Heart left ventricle (tissue), 16 donors: ENCODE measurements around the gene HDAC7. TPM values are rescaled to one million over a fixed set of nuclear protein-coding genes. Genes with fewer than 3 reads are reported as not detected.
A peak's percentile ranks its signal among the peaks of the same experiment; 100 is the strongest.

Experiments
- ATAC-seq, 4 donors: fragments of 200-7000 bp; cut with Tn5 transposase; one replicate each; pipeline ENCODE4 v1.9.1; 2020 to 2022; ENCODE audit warnings: moderate library complexity in 4 of 4, mild to moderate bottlenecking in 3 of 4, moderate number of reproducible peaks in 1 of 4
- DNase-seq, 5 donors: peaks; one replicate each; pipeline ENCODE4 v3.0.0-alpha.2; 2020
- H3K27ac ChIP-seq, 12 donors: fragments of 200-600 bp; sonication (generic) in 4 of 12; one replicate each; pipeline versions ENCODE4 v1.5.0 to v1.8.0; 2016 to 2022; ENCODE audit warnings: mild to moderate bottlenecking in 2 of 12
- H3K27me3 ChIP-seq, 9 donors: fragments of 200-600 bp; sonication (generic) in 2 of 9; one replicate each; pipeline versions ENCODE4 v1.5.1 to v1.8.0; 2016 to 2022; ENCODE audit warnings: mild to moderate bottlenecking in 3 of 9
- H3K36me3 ChIP-seq, 9 donors: fragments of 200-600 bp; sonication (generic) in 2 of 9; one replicate each; pipeline versions ENCODE4 v1.5.0 to v1.8.0; 2018 to 2022; ENCODE audit warnings: mild to moderate bottlenecking in 2 of 9
- H3K4me1 ChIP-seq, 12 donors: fragments of 200-600 bp; sonication (generic) in 4 of 12; one replicate each; pipeline versions ENCODE4 v1.5.0 to v1.8.0; 2016 to 2022; ENCODE audit warnings: mild to moderate bottlenecking in 3 of 12
- H3K4me3 ChIP-seq, 12 donors: fragments of 200-600 bp; sonication (generic) in 4 of 12; one replicate each; pipeline versions ENCODE4 v1.5.0 to v1.8.0; 2017 to 2022; ENCODE audit warnings: mild to moderate bottlenecking in 9 of 12, moderate library complexity in 4 of 12
- H3K9me3 ChIP-seq, 12 donors: fragments of 200-600 bp; sonication (generic) in 4 of 12; one replicate each; pipeline versions ENCODE4 v1.5.0 to v1.8.0; 2016 to 2022; ENCODE audit warnings: mild to moderate bottlenecking in 1 of 12
- POLR2A ChIP-seq, 2 donors: fragments of 450-650 bp; IDR thresholded peaks; one replicate each; pipeline ENCODE4 v1.6.1; 2017; ENCODE audit warnings: antibody characterized with exemption in 2 of 2, mild to moderate bottlenecking in 2 of 2, moderate library complexity in 2 of 2
- whole genome bisulfite sequencing, 4 donors: extraction: QIAGEN DNeasy Blood & Tissue Kit in 2 of 4; methylation state at CpG; one replicate each; pipeline versions ENCODE4 v1.1.5 to v1.1.7; 2013 to 2018; 5-methylcytosine and 5-hydroxymethylcytosine counted together
- intact Hi-C, 10 donors: fragments of 100-400 bp; cut with DNase I; formaldehyde crosslinking; loops; one replicate each; pipeline versions ENCODE4 v1.11.1 to v1.14.2; 2022
- polyA plus RNA-seq, 2 donors: library from polyadenylated mRNA; stranded (reverse); fragments of 200-250 nt; gene quantifications; one replicate each; pipeline ENCODE4 v1.2.3, GENCODE V29; 2013
- total RNA-seq, 9 donors: library from RNA; depleted of rRNA in 2 of 9; stranded (reverse); fragments of >200 nt in 2 of 9; fragmentation: NEBNext Ultra II Directional in 3 of 9; extraction: Animal tissue kit (Norgen Biotek cat#: 25700) in 3 of 9; gene quantifications; one replicate each; pipeline versions ENCODE4 v1.1.0 to v1.2.4, GENCODE V29; 2016 to 2023
- TF ChIP-seq, protein P1 (sequence below), 12 donors: fragments of 200-600 bp; sonication (generic) in 4 of 12; IDR thresholded peaks; one replicate each; pipeline versions ENCODE4 v1.5.0 to v1.8.0; 2018 to 2022; ENCODE audit warnings: antibody characterized with exemption in 12 of 12, mild to moderate bottlenecking in 5 of 12
- donor health status: ischemic (EF 13 %, LVEDD 7.1; RV severe dilation, severe dysfunction).
- donor health status: healthy with polysubstance abuse.
- donor health status: DM: no; HTN: yes; CAD: no.
- donor health status: DM: no; HTN: no; CAD: no.
- donor health status: ischemic (EF 25% LVEDD 6.9; RV normal size, moderate dysfunction).
- donor health status: ischemic (EF 25% LVEDD 5.7; RV mildly dilated, moderate dysfunction).
- donor health status: healthy.
- donor health status: DM: yes; HTN: yes; CAD: no.
- donor health status: ischemic (EF 35%, LVEDD 5.7; RV mildly dilated, moderate dysfunction).
- donor health status: nonischemic (EF 11% LVEDD 7.7; RV severe dilation, severe dysfunction).
- donor health status: DM: yes; HTN: yes; CAD: no.
- donor health status: PGD.
- donor health status: ischemic (EF 29% LVEDD 5.4; RV normal size, mild dysfunction).
- donor health status: nonischemic (EF 23%, LVEDD 6.1; RV moderate dilation, normal function).

The HDAC7 gene
- total and polyA plus RNA-seq, 11 donors, result 27.4 to 63.0 (median 39.3) TPM

DNA sequence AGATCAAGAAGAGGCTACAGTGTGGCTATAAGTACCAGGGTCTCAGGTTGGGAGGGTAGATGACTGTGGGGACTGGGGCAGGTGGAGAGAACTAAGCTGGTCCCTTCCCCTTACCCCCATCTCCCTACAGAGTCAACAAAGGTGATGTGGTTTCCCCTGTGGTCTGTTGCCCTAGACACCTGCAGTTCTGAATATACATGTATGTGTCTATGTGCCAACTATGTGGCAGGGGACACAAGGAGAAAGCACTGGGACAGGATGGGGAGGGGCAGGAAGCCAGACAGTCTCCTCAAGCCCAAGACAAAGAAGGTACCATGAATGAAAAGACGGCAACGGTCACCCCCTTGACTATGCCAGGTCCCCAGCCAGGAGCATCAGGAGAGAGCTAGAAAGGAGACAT, 4.5 kb upstream of the HDAC7 start:
- no peak for TF ChIP-seq POLR2A (IDR thresholded peaks at IDR 0.05)
- TF ChIP-seq, protein P1, sequence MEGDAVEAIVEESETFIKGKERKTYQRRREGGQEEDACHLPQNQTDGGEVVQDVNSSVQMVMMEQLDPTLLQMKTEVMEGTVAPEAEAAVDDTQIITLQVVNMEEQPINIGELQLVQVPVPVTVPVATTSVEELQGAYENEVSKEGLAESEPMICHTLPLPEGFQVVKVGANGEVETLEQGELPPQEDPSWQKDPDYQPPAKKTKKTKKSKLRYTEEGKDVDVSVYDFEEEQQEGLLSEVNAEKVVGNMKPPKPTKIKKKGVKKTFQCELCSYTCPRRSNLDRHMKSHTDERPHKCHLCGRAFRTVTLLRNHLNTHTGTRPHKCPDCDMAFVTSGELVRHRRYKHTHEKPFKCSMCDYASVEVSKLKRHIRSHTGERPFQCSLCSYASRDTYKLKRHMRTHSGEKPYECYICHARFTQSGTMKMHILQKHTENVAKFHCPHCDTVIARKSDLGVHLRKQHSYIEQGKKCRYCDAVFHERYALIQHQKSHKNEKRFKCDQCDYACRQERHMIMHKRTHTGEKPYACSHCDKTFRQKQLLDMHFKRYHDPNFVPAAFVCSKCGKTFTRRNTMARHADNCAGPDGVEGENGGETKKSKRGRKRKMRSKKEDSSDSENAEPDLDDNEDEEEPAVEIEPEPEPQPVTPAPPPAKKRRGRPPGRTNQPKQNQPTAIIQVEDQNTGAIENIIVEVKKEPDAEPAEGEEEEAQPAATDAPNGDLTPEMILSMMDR (IDR thresholded peaks at IDR 0.05), result no peak
- peak overlapping the region; percentile 44 to 99 (median 79) for H3K27ac ChIP-seq
- no peaks in the 10 kb centered on the region for H3K27me3 ChIP-seq
- no peaks in the 10 kb centered on the region for H3K36me3 ChIP-seq
- no peak overlapping the region for H3K4me3 ChIP-seq
- no peaks in the 10 kb centered on the region for H3K9me3 ChIP-seq
- WGBS, 4 donors, result 60 to 73% (median 71%) methylated on average over 2 of the region's 2 CpGs
- intact Hi-C loops, result no loop called here
- H3K4me1 ChIP-seq, result peaks cover 5 to 88% (median 73%) of the 10 kb centered on the region in 12 donors
- ATAC-seq (no peak), DNase-seq (peak in 1 of 5 donors; percentile 23)

DNA sequence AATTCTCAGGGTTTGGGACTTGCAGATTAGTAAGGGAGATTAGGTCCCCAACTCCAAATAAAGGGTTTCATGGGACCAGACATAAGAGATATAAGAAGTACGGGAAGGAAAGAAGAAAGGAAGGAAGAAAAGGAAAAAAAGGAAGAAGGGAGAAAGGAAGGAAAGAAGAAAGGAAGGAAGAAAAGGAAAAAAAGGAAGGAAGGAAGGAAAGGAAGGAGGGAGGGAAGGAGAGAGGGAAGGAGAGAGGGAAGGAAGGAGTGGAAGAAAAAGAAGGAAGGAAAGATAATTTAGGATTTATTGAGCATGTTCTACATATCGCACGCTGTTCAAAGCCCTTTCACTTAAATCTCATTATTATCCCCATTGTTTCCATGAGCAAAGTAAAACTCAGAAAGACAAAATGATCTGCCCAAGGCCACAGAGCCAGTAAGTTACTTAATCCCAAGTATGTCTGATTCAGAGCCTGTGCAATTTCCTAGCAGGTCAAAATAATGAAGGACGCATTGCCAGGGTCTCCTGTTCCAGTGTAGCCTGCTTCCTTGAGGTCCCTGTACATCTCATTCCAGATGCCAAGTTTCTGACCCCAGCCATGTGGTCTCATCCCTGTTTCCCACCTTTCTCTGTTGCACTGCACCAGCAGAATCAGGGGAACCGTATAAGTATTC, 3.9 kb upstream of the HDAC7 start:
- H3K27me3 ChIP-seq, result no peaks in the 10 kb centered on the region
- H3K4me3 ChIP-seq, result no peak overlapping the region
- H3K27ac ChIP-seq, result peak overlapping the region in 11 of 12 donors; percentile 46 to 99 (median 97)
- intact Hi-C loops, result no loop called here
- H3K9me3 ChIP-seq, result no peaks in the 10 kb centered on the region
- no peaks in the 10 kb centered on the region for H3K36me3 ChIP-seq
- no peak for ATAC-seq
- WGBS, 4 donors, result 88 to 90% (median 89%) methylated on average over 5 of the region's 5 CpGs
- no peak for DNase-seq
- TF ChIP-seq, protein P1 (IDR thresholded peaks at IDR 0.05), result no peak
- TF ChIP-seq POLR2A (IDR thresholded peaks at IDR 0.05), result no peak
- H3K4me1 ChIP-seq, result peaks cover 4 to 85% (median 68%) of the 10 kb centered on the region in 12 donors

DNA sequence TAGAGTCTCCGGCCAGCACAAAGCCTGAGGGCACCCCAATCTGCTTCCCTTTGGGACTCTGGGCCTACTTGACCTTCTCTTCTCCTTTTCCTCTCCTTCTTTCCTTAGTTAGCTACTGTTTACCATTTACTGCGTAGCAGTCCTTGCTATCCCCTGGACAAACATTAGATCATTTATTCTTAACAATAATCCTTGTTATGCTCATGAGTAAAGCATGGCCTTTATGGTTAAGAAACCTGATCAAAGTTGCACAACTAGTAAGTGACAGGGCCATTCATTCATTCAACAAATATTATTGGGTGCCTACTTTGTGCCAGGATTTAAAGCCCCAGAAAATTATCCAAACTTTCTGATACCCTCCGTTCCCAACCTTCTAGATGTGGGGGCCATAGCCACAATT, 3.2 kb upstream of the HDAC7 start:
- Histone ChIP-seq H3K27me3 (no peaks in the 10 kb centered on the region), H3K27ac (peak overlapping the region; percentile 42 to 99 (median 98)), H3K4me3 (no peak overlapping the region), H3K36me3 (no peaks in the 10 kb centered on the region), H3K9me3 (no peaks in the 10 kb centered on the region), H3K4me1 (peaks cover 4 to 85% (median 68%) of the 10 kb centered on the region in 12 donors)
- intact Hi-C loops, result no loop called here
- DNase-seq, result no peak
- WGBS, 4 donors, result 79 to 87% (median 84%) methylated on average over 3 of the region's 3 CpGs
- TF ChIP-seq POLR2A (IDR thresholded peaks at IDR 0.05), result no peak
- TF ChIP-seq, protein P1 (IDR thresholded peaks at IDR 0.05), result no peak
- no peak for ATAC-seq

DNA sequence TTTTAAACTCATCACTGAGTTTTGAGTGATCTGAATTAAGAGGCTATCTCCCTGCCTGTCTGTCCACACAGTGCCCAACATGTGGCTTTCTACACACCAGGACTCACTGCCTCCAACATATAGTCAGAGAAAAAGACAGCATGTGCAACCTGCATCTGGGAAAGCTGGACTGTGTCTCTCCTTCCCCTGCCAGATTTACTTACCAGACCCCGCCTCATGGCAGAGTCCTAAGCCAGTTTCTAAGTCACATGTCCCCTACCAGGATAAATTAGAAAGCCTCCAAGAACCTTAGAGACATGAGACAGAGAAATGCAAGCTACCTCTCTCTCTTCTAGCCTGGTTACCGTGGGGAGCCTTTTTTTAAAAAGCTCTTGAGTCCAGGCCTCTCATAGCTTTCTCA, 2.7 kb upstream of the HDAC7 start:
- no peak for ATAC-seq
- peak overlapping the region; percentile 42 to 99 (median 98) for H3K27ac ChIP-seq
- H3K4me1 ChIP-seq, result peaks cover 4 to 85% (median 69%) of the 10 kb centered on the region in 12 donors
- WGBS, 4 donors, result 40 to 59% (median 55%) methylated on average over 2 of the region's 2 CpGs
- peak in 1 of 5 donors; percentile 16 for DNase-seq
- no peaks in the 10 kb centered on the region for H3K9me3 ChIP-seq
- no peak overlapping the region for H3K4me3 ChIP-seq
- intact Hi-C loops, result no loop called here
- H3K27me3 ChIP-seq, result no peaks in the 10 kb centered on the region
- H3K36me3 ChIP-seq, result no peaks in the 10 kb centered on the region
- TF ChIP-seq POLR2A (IDR thresholded peaks at IDR 0.05), result no peak
- TF ChIP-seq, protein P1 (IDR thresholded peaks at IDR 0.05), result no peak
